ENCODE data around the gene DCP2.

DCP2 gene

GRCh38 chr5:112973036-112973435 lies 3.6 kb upstream of the DCP2 start:
- no peak overlapping the region for H3K4me3 ChIP-seq (ENCODE audit: low read depth, low read length)
- no peaks in the 10 kb centered on the region for H3K27me3 ChIP-seq
- no peak for DNase-seq
- TF ChIP-seq CTCF (IDR thresholded peaks at IDR 0.05; ENCODE audit: low read depth, low read length) = no peak
- no peaks in the 10 kb centered on the region for H3K36me3 ChIP-seq
- H3K9me3 ChIP-seq = no peaks in the 10 kb centered on the region
- H3K4me1 ChIP-seq = no peaks in the 10 kb centered on the region; the same call in 1 of the 2 replicates

GRCh38 chr5:112973904-112974303 lies 2.7 kb upstream of the DCP2 start:
- H3K4me3 ChIP-seq (ENCODE audit: low read depth, low read length) = no peak overlapping the region
- no peaks in the 10 kb centered on the region; the same call in 1 of the 2 replicates for H3K4me1 ChIP-seq
- no peak for TF ChIP-seq CTCF (IDR thresholded peaks at IDR 0.05; ENCODE audit: low read depth, low read length)
- H3K27me3 ChIP-seq = no peaks in the 10 kb centered on the region
- no peaks in the 10 kb centered on the region for H3K9me3 ChIP-seq
- no peak for DNase-seq
- H3K36me3 ChIP-seq = no peaks in the 10 kb centered on the region

- no peak for DNase-seq
- H3K36me3 ChIP-seq = no peaks in the 10 kb centered on the region
- no peaks in the 10 kb centered on the region for H3K27me3 ChIP-seq
- no peak for TF ChIP-seq CTCF (IDR thresholded peaks at IDR 0.05; ENCODE audit: low read depth, low read length)
- peaks cover 3% of the 10 kb centered on the region for H3K4me1 ChIP-seq
- no peaks in the 10 kb centered on the region for H3K9me3 ChIP-seq
- H3K4me3 ChIP-seq (ENCODE audit: low read depth, low read length) = no peak overlapping the region
Observed at GRCh38 chr5:112974901-112975300, 1.7 kb upstream of the DCP2 start.

- DNase-seq = no peak
- Histone ChIP-seq H3K9me3 (no peaks in the 10 kb centered on the region), H3K27me3 (no peaks in the 10 kb centered on the region), H3K4me3 (ENCODE audit: low read depth, low read length) (peak overlapping the region; percentile 89), H3K4me1 (peaks cover 3% of the 10 kb centered on the region), H3K36me3 (no peaks in the 10 kb centered on the region)
- TF ChIP-seq CTCF (IDR thresholded peaks at IDR 0.05; ENCODE audit: low read depth, low read length) = no peak
Observed at GRCh38 chr5:112975721-112976431, 722 bp upstream of the DCP2 start.

GRCh38 chr5:112977440-112977861 lies 853 bp downstream of the DCP2 start:
- no peaks in the 10 kb centered on the region for H3K9me3 ChIP-seq
- H3K4me3 ChIP-seq (ENCODE audit: low read depth, low read length) = peak overlapping the region; percentile 89
- H3K4me1 ChIP-seq = peaks cover 3% of the 10 kb centered on the region
- H3K36me3 ChIP-seq = no peaks in the 10 kb centered on the region; the same call in 1 of the 2 replicates
- no peaks in the 10 kb centered on the region for H3K27me3 ChIP-seq
- no peak for DNase-seq
- no peak for TF ChIP-seq CTCF (IDR thresholded peaks at IDR 0.05; ENCODE audit: low read depth, low read length)

GRCh38 chr5:112978836-112979235 lies 2.2 kb downstream of the DCP2 start:
- H3K9me3 ChIP-seq = no peaks in the 10 kb centered on the region
- no peak for TF ChIP-seq CTCF (IDR thresholded peaks at IDR 0.05; ENCODE audit: low read depth, low read length)
- peak overlapping the region; percentile 89 for H3K4me3 ChIP-seq (ENCODE audit: low read depth, low read length)
- peaks cover 5% of the 10 kb centered on the region; the same call in 1 of the 2 replicates for H3K36me3 ChIP-seq
- H3K4me1 ChIP-seq = peaks cover 3% of the 10 kb centered on the region
- DNase-seq = no peak
- H3K27me3 ChIP-seq = no peaks in the 10 kb centered on the region
